Measurements from ENCODE around the gene CFAP206.

- TF ChIP-seq RAD21 (conservative IDR thresholded peaks at IDR 0.05) (no peak), POLR2AphosphoS5 (IDR thresholded peaks at IDR 0.05) (peak; percentile 62), CTCF (IDR thresholded peaks at IDR 0.05; ENCODE audit: poor library complexity, severe bottlenecking) (no peak), EP300 (conservative IDR thresholded peaks at IDR 0.05; ENCODE audit: poor library complexity, severe bottlenecking) (peak; percentile 79), TAF1 (IDR thresholded peaks at IDR 0.05; ENCODE audit: low read depth) (no peak), MXI1 (conservative IDR thresholded peaks at IDR 0.05; ENCODE audit: poor library complexity, severe bottlenecking) (no peak), EZH2 (IDR thresholded peaks at IDR 0.05; ENCODE audit: borderline replicate concordance, insufficient read depth, low read length, poor library complexity, severe bottlenecking) (no peak), REST (IDR thresholded peaks at IDR 0.05; ENCODE audit: borderline replicate concordance) (no peak), SMC3 (conservative IDR thresholded peaks at IDR 0.05; ENCODE audit: poor library complexity) (no peak)
Observed at GRCh38 chr6:87396595-87397392, 11.0 kb upstream of the CFAP206 start.

All from neural cell (in vitro differentiated cells).